HG03378 (cell line): ENCODE measurements around the gene TUBA3E.
"Not testable (repeated sequence)": the region's sequence is repeated elsewhere in the genome, so short reads cannot be mapped to it uniquely, and the experiment has no call there.

ENCODE experiments used
- ATAC-seq: cut with Tn5 transposase; IDR thresholded peaks from one replicate; pipeline ENCODE4 v1.9.1; 2021; ENCODE audit warnings: mild to moderate bottlenecking, moderate library complexity; ENCODE audit not compliant: unreplicated experiment

Gene TUBA3E

DNA sequence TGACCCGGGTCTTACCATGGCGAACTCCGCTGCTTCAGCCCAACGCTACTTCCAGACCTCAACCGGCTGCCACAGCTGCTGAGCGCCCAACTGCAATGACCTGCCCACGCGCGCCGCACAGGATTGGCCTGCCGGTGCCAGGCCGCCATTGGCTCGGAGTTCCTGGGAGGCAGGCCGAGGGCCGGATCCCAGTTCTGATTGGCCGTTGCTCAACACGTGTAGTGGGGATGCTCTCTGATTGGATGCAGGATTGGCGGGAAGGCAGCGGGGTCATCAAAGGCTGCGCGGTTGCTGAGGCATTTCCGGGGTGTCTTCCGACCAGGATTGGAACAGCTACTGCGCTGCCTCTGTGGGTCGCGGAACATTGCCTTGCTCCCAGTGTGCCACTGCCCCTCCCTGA is at the start of gene TUBA3E:
TUBA3E (minus strand) TSS at position 97 of the 400 bp plus-strand sequence; CDS start at position 18, 79 bp downstream.
- no peak for ATAC-seq

DNA sequence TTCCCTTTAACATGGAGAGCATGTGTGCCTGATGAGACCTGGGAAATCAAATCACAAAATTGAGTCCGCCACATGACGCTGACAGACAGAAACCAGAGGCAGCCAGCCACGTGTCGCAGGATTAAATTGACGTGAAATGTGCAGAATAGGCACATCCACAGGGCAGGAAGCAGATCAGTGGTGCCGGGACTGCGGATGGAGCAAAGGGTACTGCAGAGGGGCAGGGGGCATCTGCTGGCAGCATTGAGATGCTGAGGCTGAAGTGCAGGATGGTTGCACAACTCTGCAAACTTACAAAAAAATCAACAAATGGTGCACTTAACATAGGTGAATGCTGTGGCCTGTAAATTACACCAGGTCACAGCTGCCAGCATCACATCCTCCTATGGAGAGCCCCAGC is 48.2 kb upstream of the TUBA3E start:
- ATAC-seq, result no peak

GRCh38 chr2:130245976-130246375 is 47.7 kb upstream of the TUBA3E start:
- no peak for ATAC-seq

DNA sequence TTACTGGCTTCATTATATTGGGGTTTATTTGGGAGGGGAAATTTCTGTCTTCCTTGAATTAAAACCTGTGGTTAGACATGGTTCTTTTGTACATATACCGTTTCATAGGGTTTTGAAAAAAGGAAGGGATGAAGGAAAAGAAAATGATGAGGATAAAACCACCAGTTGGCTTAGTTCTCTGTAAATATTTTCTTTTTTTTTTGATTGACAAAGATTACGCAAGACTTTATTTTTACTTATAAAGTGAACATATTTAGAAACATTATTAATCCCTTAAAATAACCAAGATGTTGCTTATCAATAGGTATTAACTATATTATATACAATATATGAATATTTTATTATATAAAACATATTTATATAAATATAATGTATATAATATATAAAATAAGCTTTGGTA is 45.1 kb upstream of the TUBA3E start:
- ATAC-seq, result no peak

GRCh38 chr2:130241041-130241707 is 42.9 kb upstream of the TUBA3E start:
- no peak for ATAC-seq

DNA sequence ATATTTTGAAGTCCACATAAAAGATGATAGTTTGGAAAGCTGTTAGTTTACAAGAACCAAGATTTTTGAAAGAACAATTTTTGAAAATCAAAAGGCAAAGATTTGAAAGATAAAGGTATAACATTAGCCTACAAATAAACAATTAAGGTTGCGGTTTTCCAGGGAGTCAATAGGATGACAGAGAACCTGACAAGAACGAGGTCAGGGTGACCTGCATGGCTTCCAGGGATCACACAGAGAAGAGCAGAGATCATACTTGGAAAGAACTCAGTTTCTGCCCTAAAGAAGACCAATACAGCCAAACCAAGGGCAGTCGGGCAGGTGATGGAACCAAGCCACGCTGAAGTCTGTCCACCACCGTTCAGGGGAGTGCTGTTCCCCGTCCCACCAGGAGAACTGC is 41.3 kb upstream of the TUBA3E start:
- not testable (repeated sequence) for ATAC-seq

DNA sequence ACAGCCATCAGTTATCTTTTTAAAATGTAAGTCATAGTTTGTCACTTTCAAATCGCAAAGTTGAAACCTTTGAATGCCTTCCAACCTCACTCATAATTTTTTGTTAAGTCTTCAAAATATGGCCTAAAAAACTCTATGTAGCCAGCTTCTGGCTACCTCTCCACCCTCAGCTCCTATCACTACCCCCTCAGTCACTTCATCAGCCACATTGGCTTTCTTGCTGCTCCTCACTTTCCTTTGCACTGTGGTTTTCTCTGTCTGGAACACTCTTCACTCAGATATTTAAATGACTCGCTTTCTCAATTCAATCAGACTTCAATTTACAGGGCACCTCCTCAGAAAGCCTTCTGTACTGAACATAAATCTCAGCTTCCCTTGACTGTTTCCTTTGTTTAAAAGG is 34.8 kb upstream of the TUBA3E start:
- not testable (repeated sequence) for ATAC-seq

DNA sequence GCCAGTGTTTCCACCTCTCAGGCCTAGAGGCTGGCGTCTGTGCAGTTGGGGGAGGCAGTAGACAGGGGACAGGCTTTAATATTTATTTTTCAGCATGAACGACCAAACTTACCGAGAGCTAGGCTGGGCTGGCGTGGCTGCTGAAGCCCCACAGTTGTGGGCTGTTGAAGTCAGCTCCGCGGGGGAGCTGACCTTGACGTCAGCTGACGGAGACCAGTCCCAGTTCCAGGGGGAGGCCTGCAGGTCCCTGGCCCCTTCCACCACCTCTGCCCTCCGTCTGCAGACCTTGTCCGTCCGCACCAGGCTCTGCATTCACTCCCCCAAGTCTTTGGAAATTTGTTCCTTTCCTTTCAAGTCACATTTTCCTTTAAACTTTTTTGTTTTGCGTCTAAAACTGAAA is 33.4 kb upstream of the TUBA3E start:
- ATAC-seq, result no peak

GRCh38 chr2:130230907-130231306 is 32.7 kb upstream of the TUBA3E start:
- ATAC-seq, result not testable (repeated sequence)

DNA sequence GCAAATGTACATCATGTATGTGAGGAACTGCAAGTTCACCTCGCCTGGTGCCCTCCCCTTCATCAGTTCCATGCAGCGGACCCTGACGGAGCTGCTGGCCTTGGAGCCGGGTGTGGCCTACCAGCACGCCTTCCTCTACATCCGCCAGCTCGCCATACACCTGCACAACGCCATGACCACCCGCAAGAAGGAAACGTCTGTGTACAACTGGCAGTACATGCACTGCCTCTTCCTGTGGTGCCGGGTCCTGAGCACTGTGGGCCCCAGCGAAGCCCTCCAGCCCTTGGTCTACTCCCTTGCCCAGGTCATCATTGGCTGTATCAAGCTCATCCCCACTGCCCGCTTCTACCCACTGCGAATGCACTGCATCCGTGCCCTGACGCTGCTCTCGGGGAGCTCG is 32.1 kb upstream of the TUBA3E start:
- not testable (repeated sequence) for ATAC-seq

DNA sequence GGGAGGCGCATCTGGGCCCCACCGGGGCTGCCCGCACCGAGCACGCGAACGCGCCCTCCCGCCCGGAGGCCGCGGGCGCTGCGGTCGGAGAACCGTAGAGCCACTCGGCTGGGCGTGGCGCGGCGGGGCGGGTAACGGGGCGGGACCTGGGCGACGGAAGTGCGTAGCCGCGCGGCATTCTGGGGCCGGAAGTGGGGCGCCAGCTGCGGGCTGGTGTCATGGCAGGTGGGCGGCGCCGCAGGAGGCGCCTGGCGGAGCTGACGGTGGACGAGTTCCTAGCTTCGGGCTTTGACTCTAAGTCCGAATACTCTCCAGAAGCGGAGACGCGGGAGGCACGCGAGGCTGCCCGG is 30.9 kb upstream of the TUBA3E start:
- not testable (repeated sequence) for ATAC-seq

DNA sequence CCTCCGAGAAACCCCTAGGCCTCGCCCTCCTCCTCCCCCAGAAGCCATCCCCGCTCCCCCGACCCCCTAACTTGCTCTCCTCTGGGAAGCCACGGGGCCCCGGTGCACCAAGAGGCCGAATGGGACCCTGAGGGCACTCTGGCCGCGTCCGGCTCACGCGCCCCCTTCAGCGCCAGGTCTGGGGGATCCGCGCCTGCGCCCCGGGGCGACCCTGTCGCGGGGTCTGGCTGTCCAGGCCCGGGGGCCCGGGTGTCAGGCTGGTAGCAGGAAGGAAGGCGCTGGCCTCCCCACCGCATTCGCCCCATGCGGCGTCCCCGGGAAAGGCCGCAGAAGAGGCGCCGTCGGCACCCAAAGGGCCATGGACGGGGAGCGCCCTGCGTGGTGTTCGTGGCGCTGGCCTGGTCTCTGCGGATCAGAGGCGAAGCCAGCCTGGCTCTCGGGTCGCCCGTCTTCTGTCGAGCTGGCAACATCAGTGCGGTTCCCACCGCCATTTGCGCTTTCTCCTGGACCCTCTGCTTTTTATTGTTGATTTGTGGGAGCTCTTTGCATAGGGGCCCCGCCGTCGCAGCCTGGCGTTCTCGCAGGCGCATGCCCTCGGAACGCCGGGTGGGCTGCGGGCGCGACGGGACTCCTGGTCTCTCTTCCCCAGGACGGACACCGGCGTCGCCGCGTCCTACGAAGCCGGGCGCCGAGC is 30.4 kb upstream of the TUBA3E start:
- not testable (repeated sequence) for ATAC-seq

- not testable (repeated sequence) for ATAC-seq
Measured at GRCh38 chr2:130228005-130228404, 29.8 kb upstream of the TUBA3E start.

GRCh38 chr2:130222523-130222922 is 24.3 kb upstream of the TUBA3E start:
- ATAC-seq, result peak; percentile 95

DNA sequence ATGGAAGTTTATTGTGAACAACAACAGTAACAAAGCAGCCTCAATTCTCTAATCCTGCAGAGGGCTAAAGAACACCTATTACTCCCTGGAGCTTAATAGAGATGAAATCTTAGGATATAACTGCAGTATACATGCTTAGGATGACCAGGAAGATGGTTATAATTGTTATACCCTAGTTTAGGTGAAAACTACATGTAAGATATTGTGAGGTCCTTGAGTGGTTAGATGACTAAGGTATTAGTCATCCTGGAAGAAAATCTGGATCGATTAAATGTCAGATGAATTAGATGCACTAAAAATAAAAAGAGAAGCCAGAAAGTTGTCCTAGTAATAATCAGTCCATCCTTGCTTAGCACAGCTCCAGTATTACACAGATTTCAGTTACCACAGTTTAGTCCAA is 22.3 kb upstream of the TUBA3E start:
- not testable (repeated sequence) for ATAC-seq

GRCh38 chr2:130219147-130219546 is 20.9 kb upstream of the TUBA3E start:
- not testable (repeated sequence) for ATAC-seq

GRCh38 chr2:130207051-130207450 is 8.8 kb upstream of the TUBA3E start:
- not testable (repeated sequence) for ATAC-seq

- not testable (repeated sequence) for ATAC-seq
Measured at GRCh38 chr2:130203150-130203549, 4.9 kb upstream of the TUBA3E start.

DNA sequence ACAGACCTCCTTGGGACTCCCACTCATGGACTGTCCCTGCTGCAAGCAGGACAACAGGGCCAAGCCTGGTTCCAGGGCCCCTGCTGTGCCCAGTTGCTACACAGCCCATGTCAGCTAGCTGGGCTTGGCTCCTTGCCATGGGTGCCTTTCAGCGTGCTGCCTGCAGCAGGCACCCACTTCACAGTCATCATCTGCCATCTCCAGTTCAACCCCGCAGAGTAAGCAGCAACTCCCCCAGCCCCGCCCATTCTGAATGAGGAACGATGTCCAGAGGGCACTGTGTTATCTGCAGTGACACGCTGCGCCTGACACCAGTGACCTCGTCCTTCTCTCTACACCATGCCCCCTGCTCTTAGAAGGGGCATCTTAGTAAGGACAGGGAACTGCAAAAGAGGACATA is 4.3 kb upstream of the TUBA3E start:
- ATAC-seq, result not testable (repeated sequence)

DNA sequence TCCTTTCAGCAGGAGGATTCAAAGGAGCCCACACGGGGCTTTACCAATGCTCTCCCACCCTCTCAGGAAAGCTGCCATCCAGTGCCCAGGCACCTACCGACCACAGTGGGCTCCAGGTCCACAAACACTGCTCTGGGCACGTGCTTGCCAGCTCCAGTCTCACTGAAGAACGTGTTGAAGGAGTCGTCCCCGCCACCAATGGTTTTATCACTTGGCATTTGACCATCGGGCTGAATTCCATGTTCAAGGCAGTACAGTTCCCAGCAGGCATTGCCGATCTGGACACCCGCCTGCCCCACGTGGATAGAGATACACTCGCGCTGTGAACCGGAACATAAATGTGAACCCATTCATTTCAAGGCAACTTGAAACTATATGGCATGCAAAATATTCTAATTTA is 2.2 kb downstream of the TUBA3E start:
- ATAC-seq, result not testable (repeated sequence)

DNA sequence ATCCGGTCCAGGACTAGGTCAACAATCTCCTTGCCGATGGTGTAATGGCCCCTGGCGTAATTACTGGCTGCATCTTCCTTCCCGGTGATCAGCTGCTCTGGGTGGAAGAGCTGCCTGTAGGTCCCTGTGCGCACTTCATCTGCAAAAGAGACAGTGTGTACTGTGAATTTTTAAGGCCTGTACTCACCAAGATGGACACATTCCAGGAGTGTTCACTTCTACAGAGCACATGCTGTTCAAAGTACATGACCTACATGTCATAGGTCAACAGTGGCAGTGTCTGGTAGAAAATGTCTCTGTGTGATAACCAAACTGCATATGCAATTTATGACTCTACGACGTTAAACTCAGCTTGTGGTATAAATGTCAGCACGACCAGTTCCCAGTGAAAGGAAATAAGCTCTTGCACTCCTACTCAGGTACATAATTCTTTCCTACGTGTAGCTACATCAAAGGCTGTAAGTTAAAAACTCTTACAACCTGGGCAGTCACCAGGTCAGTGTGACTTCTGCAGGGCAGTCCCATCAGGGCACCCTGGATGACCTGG is 3.1 kb downstream of the TUBA3E start:
- ATAC-seq, result not testable (repeated sequence)

- not testable (repeated sequence) for ATAC-seq
Measured at GRCh38 chr2:130193824-130194223, 4.4 kb downstream of the TUBA3E start.
